ENCODE measurements around the gene TMEM82.

GRCh38 chr1:15786581-15786980 is 44.3 kb downstream of the TMEM82 start:
- TF ChIP-seq POLR2A (IDR thresholded peaks at IDR 0.05) (no peak), EP300 (IDR thresholded peaks at IDR 0.05; ENCODE audit: low read depth) (no peak), CTCF (IDR thresholded peaks at IDR 0.05) (no peak), POLR2AphosphoS5 (IDR thresholded peaks at IDR 0.05) (no peak)

Measured in transverse colon (tissue), 4 donors.